Calu3 (cell line): Measurements from ENCODE around the gene SULT4A1. TPM values are rescaled to one million over a fixed set of nuclear protein-coding genes. Genes with fewer than 3 reads are reported as not detected.

Experiments used
- BruUV-seq: library from RNA; stranded (reverse); fragments of 400-500 nt; replicated peaks from 2 replicates; lab custom pipeline; 2021; lab: Mats Ljungman, UMichigan
- CTCF ChIA-PET: fragments of 300-600 bp; sonication (Branson Sonifier 250); formaldehyde crosslinking; loops from one replicate; lab custom pipeline; 2022; ENCODE audit warnings: antibody characterized with exemption; lab: Charles Lee
- DNase-seq: peaks from one replicate; pipeline ENCODE4 v3.0.0; 2022
- H3K27ac Mint-ChIP-seq: one replicate; pipeline ENCODE4 v1.8.0; 2022; ENCODE audit warnings: mixed read lengths; ENCODE audit not compliant: unreplicated experiment
- H3K27me3 Mint-ChIP-seq: one replicate; pipeline ENCODE4 v1.8.0; 2022; ENCODE audit warnings: mixed read lengths; ENCODE audit not compliant: unreplicated experiment
- H3K36me3 Mint-ChIP-seq: one replicate; pipeline ENCODE4 v1.8.0; 2022; ENCODE audit warnings: mild to moderate bottlenecking, moderate library complexity, mixed read lengths; ENCODE audit not compliant: insufficient read depth, unreplicated experiment
- H3K4me1 Mint-ChIP-seq: one replicate; pipeline ENCODE4 v1.8.0; 2022; ENCODE audit warnings: mild to moderate bottlenecking, low read depth, mixed read lengths; ENCODE audit not compliant: unreplicated experiment
- H3K4me3 Mint-ChIP-seq: one replicate; pipeline ENCODE4 v1.8.0; 2022; ENCODE audit warnings: mild to moderate bottlenecking, low read depth, moderate library complexity, mixed read lengths; ENCODE audit not compliant: unreplicated experiment
- H3K9me3 Mint-ChIP-seq: one replicate; pipeline ENCODE4 v1.8.0; 2022; ENCODE audit warnings: low read depth, mixed read lengths; ENCODE audit not compliant: unreplicated experiment
- CTCF ChIP-seq: fragments of 200-600 bp; IDR thresholded peaks from one replicate; pipeline ENCODE4 v1.8.0; 2022; ENCODE audit warnings: antibody characterized with exemption; ENCODE audit not compliant: unreplicated experiment
- intact Hi-C: fragments of 100-400 bp; cut with micrococcal nuclease; formaldehyde crosslinking; loops from one replicate; pipeline ENCODE4 v1.10.0; 2022; ENCODE audit not compliant: unreplicated experiment
- total RNA-seq: library from RNA; stranded (reverse); gene quantifications from 2 replicates; pipeline ENCODE4 v1.2.3, GENCODE V29; 2022

Gene SULT4A1
- total RNA-seq, 1 experiment from 2014 or later: 9.1 TPM

GRCh38 chr22:43897751-43898261, 35.5 kb upstream of the SULT4A1 start:
- H3K36me3 Mint-ChIP-seq: no peaks in the 10 kb centered on the region
- CTCF ChIA-PET: interaction anchor here (1.0 to 1.1 kb wide), 2 partner anchors 15 to 48 kb away, joined by 4 read pairs; no protein-coding TSS in a partner anchor
- H3K27me3 Mint-ChIP-seq: peaks cover 86% of the 10 kb centered on the region
- no peak overlapping the region for H3K4me3 Mint-ChIP-seq
- intact Hi-C loops: no loop called here
- DNase-seq: peak; percentile 33
- no peaks in the 10 kb centered on the region for H3K9me3 Mint-ChIP-seq
- no peaks in the 10 kb centered on the region for H3K4me1 Mint-ChIP-seq
- no peak for TF ChIP-seq CTCF
- H3K27ac Mint-ChIP-seq: no peak overlapping the region
- no TSS peak for BruUV-seq

GRCh38 chr22:43895986-43896645, 33.8 kb upstream of the SULT4A1 start:
- intact Hi-C loops: no loop called here
- no peak overlapping the region for H3K4me3 Mint-ChIP-seq
- no peak for TF ChIP-seq CTCF
- no TSS peak for BruUV-seq
- no peak overlapping the region for H3K27ac Mint-ChIP-seq
- CTCF ChIA-PET: no interaction called here
- H3K36me3 Mint-ChIP-seq: no peaks in the 10 kb centered on the region
- H3K27me3 Mint-ChIP-seq: peaks cover 80% of the 10 kb centered on the region
- no peaks in the 10 kb centered on the region for H3K9me3 Mint-ChIP-seq
- DNase-seq: no peak
- H3K4me1 Mint-ChIP-seq: no peaks in the 10 kb centered on the region

- BruUV-seq: no TSS peak
- CTCF ChIA-PET: interaction anchor here (0.6 kb wide), 1 partner anchor 10 kb away, joined by 5 read pairs; no protein-coding TSS in a partner anchor
- H3K27ac Mint-ChIP-seq: no peak overlapping the region
- intact Hi-C loops: no loop called here
- no peaks in the 10 kb centered on the region for H3K4me1 Mint-ChIP-seq
- TF ChIP-seq CTCF: no peak
- DNase-seq: no peak
- no peak overlapping the region for H3K4me3 Mint-ChIP-seq
- peaks cover 84% of the 10 kb centered on the region for H3K27me3 Mint-ChIP-seq
- H3K36me3 Mint-ChIP-seq: no peaks in the 10 kb centered on the region
- no peaks in the 10 kb centered on the region for H3K9me3 Mint-ChIP-seq
These were observed 31.8 kb upstream of the SULT4A1 start for GRCh38 chr22:43894122-43894521.

GRCh38 chr22:43893266-43893665, 31.0 kb upstream of the SULT4A1 start:
- intact Hi-C loops: no loop called here
- Mint-ChIP-seq H3K4me1 (no peaks in the 10 kb centered on the region), H3K27ac (no peak overlapping the region), H3K36me3 (no peaks in the 10 kb centered on the region), H3K9me3 (no peaks in the 10 kb centered on the region), H3K27me3 (peaks cover 85% of the 10 kb centered on the region), H3K4me3 (no peak overlapping the region)
- no peak for TF ChIP-seq CTCF
- no TSS peak for BruUV-seq
- DNase-seq: no peak
- CTCF ChIA-PET: no interaction called here
